Measurements from ENCODE around the gene CD63.

CD63 gene

GRCh38 chr12:55708695-55709233 lies 20.0 kb downstream of the CD63 start:
- no peak for FAIRE-seq
- no peak for DNase-seq (ENCODE audit: insufficient read length, low spot score)
- TF ChIP-seq CTCF (IDR thresholded peaks at IDR 0.05; ENCODE audit: insufficient read depth, missing control alignments): no peak

DNA sequence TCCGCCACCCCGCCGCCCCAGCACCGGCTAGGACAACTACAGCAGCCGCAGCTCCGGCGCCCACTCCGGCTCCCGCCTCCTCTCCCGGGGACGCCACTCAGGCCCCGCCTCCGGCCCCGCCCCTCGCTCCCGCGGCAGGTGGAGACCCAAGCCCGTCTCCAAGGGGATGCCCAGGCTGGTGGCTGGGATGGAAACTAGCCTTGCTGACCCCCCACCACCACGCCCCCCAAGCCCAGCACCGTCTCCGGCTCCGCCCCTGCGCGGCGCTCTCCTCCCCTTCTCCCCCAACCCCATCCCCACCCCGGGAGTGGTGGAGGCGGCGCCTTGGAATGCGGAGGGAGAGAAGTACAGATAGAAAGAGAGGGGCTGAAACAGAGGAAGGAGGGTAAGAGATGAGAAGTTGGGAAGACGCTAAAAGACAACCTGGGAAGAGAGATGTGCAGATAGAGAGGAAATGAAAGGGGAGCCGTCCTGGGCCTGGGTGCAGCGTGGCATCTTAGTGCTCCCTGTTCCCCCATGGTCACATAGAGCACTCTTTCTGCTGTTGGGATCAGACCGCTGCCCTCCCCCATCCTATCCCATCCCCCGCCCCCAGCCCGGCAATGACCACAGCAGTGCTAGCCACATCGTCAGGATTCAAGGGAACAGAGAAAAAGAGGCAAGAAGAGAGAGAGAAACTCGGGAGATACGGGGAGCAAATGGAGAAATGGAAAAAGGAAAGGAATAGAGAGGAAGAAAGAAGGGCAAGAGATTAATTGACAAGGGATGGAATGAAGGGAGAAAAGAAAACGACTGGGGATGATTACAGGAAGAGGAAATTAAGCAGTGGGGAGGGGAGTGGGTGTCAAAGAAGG lies 20.7 kb downstream of the CD63 start, which contains the start of gene ITGA7:
Gene ITGA7, minus strand, starts transcription at position 64 of the 854 bp plus-strand sequence. CDS start 222 bp downstream, outside the sequence.
- TF ChIP-seq CTCF (IDR thresholded peaks at IDR 0.05; ENCODE audit: insufficient read depth, missing control alignments): no peak
- FAIRE-seq: no peak
- DNase-seq (ENCODE audit: insufficient read length, low spot score): peak; percentile 90

DNA sequence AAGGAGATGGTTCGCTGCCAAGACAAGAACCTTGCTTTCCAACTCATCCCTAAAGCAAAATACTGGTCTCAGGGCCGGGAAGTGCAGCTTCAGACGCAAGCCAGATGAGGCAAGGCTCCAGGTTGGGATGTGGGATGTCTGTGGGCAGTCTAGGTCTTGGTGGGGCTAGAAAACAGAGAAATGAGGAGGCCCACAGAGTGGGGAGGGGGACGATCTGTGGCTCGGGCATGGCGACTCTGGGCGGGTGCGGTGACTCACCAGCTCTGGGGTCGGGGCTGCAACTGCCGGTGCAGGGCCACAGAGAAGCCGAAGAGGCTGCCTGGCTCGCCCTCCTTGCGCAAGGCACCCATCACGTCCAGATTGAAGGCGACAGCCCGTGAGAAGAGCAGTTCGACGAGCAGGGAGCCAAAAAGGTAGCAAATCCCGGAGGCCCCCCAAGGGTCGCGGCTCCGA lies 21.6 kb downstream of the CD63 start:
- no peak for FAIRE-seq
- TF ChIP-seq CTCF (IDR thresholded peaks at IDR 0.05; ENCODE audit: insufficient read depth, missing control alignments): no peak
- DNase-seq (ENCODE audit: insufficient read length, low spot score): no peak

DNA sequence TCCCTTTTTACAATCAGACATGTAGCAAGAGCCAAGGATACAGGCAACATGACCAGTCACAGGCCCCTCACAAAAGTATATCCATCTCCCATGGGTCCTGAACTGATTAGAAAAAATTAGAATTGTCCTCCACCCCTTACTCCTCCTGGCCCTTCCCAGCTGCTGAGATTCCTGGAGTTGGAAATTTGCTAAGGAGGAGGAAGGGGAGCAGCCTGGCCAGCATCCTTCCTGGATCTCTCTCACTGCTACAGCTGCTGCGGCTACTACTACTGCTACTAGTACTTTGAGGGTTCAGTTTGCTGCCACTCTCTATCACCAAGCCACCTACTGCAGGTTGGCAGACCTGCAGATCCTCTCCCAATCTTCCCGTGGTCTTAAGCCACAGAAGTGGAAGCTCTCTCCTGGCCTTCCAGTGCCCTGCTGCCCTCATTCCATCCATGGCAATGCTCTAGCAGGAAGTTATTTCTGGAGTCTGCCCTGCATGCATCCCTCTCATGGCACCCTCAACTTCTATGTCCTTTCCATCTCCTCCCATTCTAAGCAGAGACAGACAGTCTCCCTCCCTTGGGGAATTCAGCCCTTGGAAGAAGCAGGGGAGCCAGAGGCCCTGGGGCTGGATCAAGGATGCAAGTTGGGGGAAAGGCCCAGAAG lies 22.1 kb downstream of the CD63 start:
- no peak for DNase-seq (ENCODE audit: insufficient read length, low spot score)
- TF ChIP-seq CTCF (IDR thresholded peaks at IDR 0.05; ENCODE audit: insufficient read depth, missing control alignments): no peak
- no peak for FAIRE-seq

- DNase-seq (ENCODE audit: insufficient read length, low spot score) (no peak), FAIRE-seq (no peak)
- no peak for TF ChIP-seq CTCF (IDR thresholded peaks at IDR 0.05; ENCODE audit: insufficient read depth, missing control alignments)
Observed at GRCh38 chr12:55705782-55706402, 22.9 kb downstream of the CD63 start.

- DNase-seq (ENCODE audit: insufficient read length, low spot score) (no peak), FAIRE-seq (no peak)
- no peak for TF ChIP-seq CTCF (IDR thresholded peaks at IDR 0.05; ENCODE audit: insufficient read depth, missing control alignments)
Observed at GRCh38 chr12:55704824-55705718, 23.7 kb downstream of the CD63 start.

Measured in D721Med (cell line).